ENCODE data around the gene VIPAS39. TPM values are rescaled to one million over a fixed set of nuclear protein-coding genes. Genes with fewer than 3 reads are reported as not detected.

VIPAS39 gene
- total RNA-seq, 4 donors from 2014 or later: 17.1 to 24.9 (median 19.7) TPM

Small RNA genes lying within 50 kb of the gene (small RNA-seq; reads per million reads assigned to genes)
- gene RF00404: not detected

Other genes starting within 250 kb of the VIPAS39 start
- not detected for gene NGB, start 186.4 kb downstream of the VIPAS39 start, total RNA-seq
- gene POMT2, start 136.7 kb downstream of the VIPAS39 start, total RNA-seq: 10 to 100 TPM; 19.1 to 36.4 (median 25.7) TPM
- gene GSTZ1, start 136.6 kb downstream of the VIPAS39 start, total RNA-seq: 10 to 100 TPM; 18.0 to 50.1 (median 35.6) TPM
- 10 to 100 TPM; 20.9 to 33.3 (median 28.8) TPM for gene TMED8, start 80.5 kb downstream of the VIPAS39 start, total RNA-seq
- 1 to 10 TPM; 4.8 to 9.5 (median 7.3) TPM for gene SAMD15, start 80.2 kb downstream of the VIPAS39 start, total RNA-seq
- under 1 TPM in 2 of 4 donors, not detected in 2; 0.22 to 0.67 TPM for gene NOXRED1, start 34.1 kb downstream of the VIPAS39 start, total RNA-seq
- gene AHSA1, start 492 bp upstream of the VIPAS39 start, total RNA-seq: 100 to 1,000 TPM in 2 of 4 donors, 10 to 100 TPM in 2; 49.4 to 111 (median 93.2) TPM
- not detected for gene ISM2, start 41.2 kb upstream of the VIPAS39 start, total RNA-seq
- gene SPTLC2, start 159.0 kb upstream of the VIPAS39 start, total RNA-seq: 10 to 100 TPM; 25.6 to 32.2 (median 29.0) TPM

Data from thyroid gland (tissue), 4 donors.